HG03571 (cell line): ENCODE measurements around the gene CRB2.

Source experiments
- ATAC-seq: cut with Tn5 transposase; IDR thresholded peaks from one replicate; pipeline ENCODE4 v1.9.1; 2021; ENCODE audit not compliant: unreplicated experiment

CRB2 gene

DNA sequence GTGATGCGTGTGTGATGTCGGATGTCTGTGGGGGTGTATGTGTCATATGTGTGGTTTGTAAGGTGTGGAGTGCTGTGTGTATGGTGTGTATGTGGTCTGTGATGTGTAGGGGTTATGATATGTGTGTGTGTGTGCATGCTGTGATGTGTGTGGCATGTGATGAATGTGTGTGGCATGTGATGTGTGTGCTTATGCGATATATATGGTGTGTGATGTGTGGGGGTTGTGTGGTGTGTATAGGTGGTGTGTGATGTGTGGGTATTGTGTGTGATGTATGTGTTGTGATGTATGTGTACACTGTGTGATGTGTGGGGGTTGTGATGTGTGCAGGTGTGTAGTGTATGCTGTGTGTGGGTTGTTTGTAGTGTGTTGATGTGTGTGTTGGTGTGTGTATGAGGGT lies 9.2 kb upstream of the CRB2 start:
- ATAC-seq, result no peak

- no peak for ATAC-seq
These were observed 8.5 kb upstream of the CRB2 start for GRCh38 chr9:123347289-123348060.

DNA sequence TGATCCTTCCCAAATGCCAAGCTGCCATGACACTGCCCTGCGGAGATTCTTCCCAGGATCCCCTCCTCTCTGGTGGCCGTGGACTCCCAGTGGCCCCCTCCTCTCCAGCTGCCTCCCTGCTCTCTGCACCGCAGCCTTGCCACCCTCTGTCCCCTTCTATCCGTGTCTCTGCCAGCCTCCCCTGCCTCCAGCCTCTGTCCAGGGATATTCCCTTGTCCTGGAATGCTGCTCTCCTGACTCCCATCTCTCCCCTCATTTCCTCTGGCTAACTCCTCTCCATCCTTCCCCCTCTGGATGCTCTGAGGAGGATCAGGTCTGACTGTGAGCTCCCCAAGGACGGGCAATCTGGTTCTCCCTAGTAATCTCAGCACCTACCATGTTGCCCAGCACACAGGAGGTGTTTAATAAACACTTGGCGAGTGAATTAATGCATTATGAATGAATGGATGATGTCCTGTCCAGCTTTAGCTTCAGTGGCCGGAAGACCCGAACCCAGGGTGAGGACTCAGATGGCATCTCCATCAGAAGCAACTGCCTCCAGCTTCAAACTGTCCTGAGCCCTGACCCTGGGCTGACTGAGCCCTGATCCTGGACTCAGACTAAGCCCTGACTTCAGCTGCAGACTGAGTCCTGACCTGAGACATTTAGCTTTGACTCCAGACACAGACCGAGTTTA lies 7.5 kb upstream of the CRB2 start:
- no peak for ATAC-seq

- ATAC-seq, result no peak
These were observed 7.0 kb upstream of the CRB2 start for GRCh38 chr9:123349033-123349432.

DNA sequence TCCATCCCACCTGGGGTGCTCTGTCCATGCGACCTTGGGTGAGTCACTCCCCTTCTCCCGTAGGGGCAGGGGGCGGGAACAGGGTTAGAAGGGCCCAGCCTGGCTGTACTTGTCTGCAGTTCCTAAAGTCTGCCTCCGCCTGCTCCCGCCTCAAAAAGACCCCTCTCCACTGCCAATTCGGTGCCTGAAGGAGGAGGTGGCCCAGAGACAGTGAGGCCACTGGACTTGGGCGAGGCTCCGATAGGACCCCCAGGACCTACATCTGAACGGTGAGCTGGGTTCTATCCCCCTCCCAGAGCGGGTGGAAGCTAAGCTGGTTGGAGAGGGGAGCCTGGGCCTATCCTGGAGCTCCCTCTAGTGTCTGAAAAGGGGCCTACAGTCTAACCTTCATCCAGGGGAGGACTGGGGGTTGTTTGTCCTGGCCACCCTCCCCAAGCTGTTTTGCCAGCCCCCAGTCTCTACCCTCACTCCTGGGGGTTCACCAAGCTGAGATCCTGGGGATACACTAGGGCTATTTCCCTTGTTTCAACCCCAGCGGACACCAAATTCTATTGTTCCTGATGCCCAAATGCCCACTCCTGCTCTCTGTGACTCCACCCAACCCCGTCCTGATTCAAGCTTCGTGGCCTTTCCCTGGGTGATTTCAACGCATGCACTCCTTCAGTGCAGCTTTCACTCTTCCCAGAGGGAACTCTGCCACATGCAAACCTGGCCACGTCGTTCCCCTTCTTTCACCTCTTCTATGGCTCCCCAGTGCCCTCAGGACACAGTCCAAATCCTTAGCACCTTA lies 6.1 kb upstream of the CRB2 start:
- ATAC-seq, result no peak

GRCh38 chr9:123350590-123351310 lies 5.2 kb upstream of the CRB2 start:
- ATAC-seq, result no peak

DNA sequence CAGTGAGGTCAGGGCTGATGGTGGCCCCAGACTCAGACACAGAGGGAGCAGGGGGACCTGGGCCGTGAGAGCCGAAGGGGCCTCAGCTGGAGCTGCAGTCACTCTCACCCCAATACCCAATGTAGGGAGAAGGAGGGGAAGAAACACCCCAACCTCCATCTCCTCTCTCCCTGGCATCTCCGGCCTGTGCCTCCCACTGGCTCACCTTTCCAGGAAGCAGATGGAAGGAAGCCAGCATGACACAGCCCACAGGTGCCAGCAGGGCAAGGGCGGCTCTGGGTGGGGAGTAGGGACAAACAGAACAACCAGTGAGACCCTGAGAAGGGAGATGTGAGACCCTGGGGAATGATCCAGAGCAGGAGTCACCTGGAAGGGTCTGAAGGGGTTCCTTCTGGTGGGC lies 3.0 kb upstream of the CRB2 start:
- ATAC-seq, result no peak

DNA sequence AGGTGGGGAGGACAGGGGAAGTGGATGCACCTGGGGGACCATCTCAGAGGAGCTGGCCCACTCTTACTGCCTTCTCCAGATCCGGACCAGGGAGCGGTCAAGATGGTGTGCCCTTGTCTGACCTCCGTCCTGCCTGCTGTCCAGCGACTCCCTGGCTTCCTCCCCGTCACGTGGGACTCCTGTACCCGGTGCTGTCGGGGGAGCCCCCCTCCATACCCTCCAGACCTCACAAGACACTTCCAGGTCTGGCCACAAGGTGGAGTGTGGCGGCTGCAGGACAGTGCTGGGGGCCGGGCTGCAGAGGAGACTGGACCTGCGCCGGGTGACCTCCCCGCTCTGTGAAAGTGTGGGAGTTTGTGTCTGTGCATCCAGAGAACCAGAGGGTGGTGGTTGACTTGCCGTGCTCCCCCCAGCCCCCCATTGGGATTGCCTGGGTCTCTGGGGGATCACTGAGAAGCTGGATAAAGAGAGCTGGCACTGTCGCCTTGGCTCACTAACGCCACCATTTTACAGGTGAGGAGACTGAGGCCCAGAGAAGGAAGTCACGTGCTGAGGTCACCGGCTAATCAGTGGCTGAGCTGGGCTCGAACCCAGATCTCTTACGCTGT lies 1.9 kb upstream of the CRB2 start:
- peak; percentile 63 for ATAC-seq

- no peak for ATAC-seq
These were observed 1.0 kb upstream of the CRB2 start for GRCh38 chr9:123354806-123355508.

DNA sequence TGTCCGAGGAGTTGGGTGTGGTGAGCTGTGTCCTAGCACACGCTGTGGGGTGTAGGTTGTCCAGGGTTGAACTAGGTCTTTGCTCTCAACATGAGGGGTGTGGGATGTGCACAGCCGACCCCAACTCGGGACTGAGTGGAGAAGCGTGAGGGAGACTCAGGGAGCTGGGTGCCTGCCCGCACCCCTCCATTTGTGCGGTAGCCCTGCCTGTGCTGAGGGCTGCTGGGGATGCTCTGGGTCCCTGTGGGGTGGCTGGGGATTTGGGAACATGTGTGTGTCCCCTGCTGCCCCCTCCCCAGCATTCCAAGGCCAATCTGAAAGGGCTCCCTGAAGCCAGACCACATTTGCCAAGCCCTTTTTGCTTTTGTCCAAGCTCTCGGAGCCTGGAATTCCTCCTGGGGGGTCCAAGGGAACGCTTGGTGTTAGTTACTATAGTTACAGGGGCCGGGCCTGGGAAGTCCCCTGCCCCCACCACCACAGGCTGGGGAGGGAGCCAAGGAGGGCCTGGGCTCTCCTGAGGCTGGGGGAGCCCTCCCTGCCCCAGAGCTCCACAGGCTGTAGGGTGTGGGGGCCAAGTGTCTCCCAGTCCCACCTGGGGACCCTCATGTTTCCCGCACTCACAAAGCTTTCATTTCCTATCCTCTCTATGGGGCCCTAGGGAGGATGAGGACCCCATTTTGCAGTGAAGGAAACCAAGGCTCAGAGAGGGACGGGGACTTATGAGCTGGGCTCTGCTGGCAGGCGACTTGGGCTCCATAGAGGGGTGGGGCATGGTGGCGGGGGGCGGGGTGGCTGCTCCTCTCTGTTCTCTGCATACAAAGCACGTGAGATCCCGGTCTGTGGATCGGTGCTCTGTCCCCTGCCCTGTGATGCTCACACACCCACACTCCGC lies 1.1 kb downstream of the CRB2 start:
- no peak for ATAC-seq

DNA sequence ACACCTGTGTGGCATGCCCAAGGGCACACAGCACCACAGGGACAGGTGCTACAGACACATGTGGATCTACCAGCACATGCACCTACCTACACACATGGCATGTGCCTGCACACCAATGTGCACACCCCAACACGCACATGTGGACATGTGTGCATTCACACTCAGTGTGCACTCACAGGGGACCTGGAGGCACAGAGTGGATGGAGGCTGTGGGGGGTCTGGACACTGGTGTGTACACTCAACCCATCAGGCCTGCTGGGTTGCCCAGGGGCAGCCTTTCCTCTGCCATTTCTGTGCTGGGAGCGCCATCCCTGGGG lies 1.7 kb downstream of the CRB2 start:
- ATAC-seq, result no peak

- ATAC-seq, result no peak
These were observed 2.3 kb downstream of the CRB2 start for GRCh38 chr9:123358181-123358905.

DNA sequence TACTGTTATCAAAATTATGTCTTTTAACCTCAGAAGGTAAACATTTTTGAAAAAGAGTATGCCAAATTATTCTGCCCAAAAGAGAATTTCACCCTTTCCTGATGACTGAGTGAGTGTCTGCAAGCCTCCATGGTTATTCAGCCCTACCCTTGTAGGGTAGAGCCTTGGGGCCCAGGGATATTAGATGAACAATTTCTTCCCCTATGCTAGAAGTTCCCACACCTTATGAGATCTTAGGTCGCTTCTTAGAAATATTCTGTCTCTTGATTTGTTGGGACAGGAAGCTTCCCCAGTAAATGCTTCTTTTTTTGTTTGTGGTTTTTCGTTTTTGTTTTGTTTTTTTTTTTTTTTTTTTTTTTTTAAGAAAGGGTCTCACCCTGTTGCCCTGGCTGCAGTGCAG lies 3.1 kb downstream of the CRB2 start:
- no peak for ATAC-seq

DNA sequence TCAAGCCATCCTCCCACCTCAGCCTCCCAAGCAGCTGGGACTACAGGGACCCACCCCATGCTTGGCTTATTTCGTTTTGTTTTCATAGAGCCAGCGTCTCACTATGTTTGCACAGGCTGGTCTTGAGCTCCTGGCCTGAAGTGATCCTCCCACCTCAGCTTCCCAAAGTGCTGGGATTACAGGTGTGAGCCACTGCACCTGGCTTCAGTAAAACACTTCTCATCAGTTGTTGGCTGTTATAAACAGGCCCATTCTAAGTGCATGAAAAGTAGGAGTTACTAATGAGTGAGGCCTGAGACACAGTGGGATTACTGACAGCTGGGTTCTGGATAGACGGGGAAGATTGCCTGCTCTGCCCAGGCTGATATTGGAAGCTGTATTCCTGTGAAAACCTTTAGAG lies 3.5 kb downstream of the CRB2 start:
- no peak for ATAC-seq

DNA sequence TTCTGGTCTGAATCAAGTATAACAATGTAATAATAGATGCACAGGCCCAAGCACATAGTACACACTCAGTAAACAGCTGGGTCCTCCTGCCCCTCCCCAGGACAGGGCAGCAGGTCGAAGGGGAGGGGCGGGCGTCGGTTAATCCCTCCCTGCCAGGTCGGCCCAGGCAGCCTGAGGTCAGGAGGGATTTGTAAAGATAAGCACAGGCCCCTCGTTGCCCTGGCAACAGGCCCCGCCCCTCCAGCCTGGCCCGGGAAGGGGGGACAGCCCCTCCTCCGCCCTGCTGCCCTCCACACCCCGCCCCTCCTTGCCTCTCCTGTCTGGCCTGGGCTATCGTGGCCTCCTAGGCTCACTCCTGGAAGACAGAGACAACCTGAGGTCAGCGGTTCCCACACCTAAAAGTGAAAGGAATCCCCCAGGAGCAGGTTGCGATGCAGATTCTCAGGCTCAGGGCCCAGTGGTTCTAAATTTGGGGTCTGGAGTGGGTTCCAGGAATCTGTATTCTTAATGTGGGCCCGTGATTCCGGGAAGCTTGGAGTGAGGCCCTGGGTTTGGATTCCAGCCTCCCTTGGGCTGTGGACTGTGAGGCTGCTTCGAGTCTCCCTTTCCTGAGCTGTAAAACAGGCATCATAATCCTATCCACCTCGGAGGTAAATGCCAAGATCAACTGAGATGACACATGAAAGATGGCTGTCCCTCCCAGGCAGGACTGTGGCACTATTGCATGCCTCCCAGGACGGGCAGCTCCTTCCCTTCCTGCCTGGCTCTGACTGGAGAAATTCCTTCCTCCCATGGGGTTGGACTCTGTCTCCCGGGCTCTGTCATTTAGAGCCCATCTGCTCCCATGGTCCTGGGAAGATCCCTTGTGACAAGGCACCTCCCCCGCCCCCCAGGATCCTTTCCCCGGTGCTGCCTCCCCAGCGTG lies 4.4 kb downstream of the CRB2 start:
- no peak for ATAC-seq

DNA sequence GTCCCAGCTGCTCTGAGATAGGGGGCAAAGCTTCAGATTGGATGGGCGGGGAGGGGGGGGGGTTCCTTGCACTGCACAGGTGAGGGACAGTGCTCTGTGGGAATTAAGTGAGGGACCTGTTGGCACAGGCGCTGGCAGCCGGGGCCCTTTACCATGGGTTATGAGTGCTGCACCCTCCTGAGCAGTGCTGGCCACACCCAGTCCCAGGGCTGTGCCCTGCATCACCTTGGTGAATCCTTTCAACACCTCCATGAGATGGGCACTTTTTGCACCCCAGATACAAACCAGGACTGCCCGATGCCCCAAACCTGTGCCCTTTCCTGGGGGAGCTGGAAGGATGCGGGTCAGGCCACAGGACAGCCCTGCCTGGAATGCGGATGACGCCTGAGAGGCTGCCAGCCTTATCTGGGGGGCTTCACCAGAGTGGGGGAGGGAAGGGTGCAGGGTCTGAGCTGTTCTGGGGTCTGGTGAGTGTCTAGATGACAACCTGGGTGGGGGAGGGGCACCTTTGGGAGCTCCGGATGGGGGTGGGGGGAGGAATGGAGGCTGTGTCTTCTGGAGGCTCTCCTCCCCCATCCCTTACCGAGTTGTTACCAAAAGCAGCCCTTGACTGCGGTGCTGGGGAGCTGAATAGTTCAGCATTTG lies 5.2 kb downstream of the CRB2 start:
- ATAC-seq, result no peak
